Measurements from ENCODE around the gene RIN1.
"Not testable (repeated sequence)": the region's sequence is repeated elsewhere in the genome, so short reads cannot be mapped to it uniquely, and the experiment has no call there.

RIN1 gene

GRCh38 chr11:66350560-66351235 lies 14.5 kb upstream of the RIN1 start:
- DNase-seq = not testable (repeated sequence)

DNA sequence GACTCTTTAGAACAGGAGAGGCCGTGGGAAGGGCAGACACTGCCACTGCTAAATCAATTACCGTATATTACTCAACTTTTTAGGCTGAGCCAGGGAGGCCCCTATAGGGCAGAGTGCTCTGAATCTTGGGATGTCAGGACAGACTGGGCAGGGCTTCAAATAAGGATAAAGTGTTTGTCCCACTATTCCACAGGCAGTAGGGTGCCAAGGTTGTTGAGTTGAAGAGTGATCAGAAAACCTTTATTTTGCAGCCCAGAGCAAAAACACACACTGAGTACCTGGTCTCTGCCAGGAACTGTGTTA lies 12.8 kb upstream of the RIN1 start:
- no peak for DNase-seq

DNA sequence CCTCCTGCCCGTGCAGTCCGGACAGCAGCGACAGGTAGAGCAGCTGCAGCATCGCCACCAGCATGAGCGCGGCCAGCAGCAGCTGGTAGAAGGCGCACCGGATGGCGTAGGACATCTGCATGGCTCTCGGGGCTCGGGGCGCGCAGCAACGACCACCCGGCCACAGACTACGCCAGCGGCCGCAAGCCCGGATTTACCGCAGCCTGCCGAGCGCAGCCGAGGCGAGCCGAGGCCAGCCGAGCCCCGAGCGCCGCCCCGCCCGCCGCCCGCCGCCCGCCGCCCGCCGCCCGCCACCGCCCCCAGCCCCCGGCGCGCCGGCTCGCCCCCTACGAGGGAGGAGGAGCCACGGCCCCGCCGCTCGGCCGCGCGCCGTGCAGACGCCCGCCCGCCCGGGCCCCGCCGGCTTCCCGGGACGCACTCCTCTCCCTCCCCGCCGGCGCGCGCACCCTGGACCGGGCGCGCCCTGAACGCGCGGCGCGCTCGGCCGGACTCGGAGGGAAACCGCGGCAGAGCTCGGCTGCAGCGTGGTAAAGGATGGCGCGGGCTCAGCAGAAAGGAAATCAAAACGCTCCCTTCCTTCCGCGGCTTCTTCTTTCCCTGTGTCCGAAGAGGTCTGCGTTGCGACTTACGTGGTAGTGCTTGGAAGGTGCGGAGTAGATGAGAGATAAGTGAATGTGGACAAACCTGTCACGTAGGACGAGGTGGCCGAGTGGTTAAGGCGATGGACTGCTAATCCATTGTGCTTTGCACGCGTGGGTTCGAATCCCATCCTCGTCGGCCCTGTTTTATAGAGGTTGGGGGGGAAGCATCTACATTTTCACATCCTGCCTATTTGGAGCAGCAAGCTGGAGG lies 11.4 kb upstream of the RIN1 start, which contains the start of gene B4GAT1:
B4GAT1 (minus strand) TSS at position 205 of the 852 bp plus-strand sequence; CDS start at position 121, 84 bp downstream.
- peak; percentile 50 to 81 for DNase-seq

GRCh38 chr11:66346476-66347424 lies 10.5 kb upstream of the RIN1 start:
- no peak for DNase-seq

- no peak for DNase-seq
Measured at GRCh38 chr11:66345316-66345649, 9.0 kb upstream of the RIN1 start.

GRCh38 chr11:66344550-66345315 lies 8.5 kb upstream of the RIN1 start, which contains the start of gene BRMS1:
Gene BRMS1 (minus strand): TSS chr11:66345104. CDS start chr11:66342234, 2,870 bp downstream.
- DNase-seq = peak; percentile 86 to 92

GRCh38 chr11:66343176-66343575 lies 6.9 kb upstream of the RIN1 start:
- DNase-seq = no peak

DNA sequence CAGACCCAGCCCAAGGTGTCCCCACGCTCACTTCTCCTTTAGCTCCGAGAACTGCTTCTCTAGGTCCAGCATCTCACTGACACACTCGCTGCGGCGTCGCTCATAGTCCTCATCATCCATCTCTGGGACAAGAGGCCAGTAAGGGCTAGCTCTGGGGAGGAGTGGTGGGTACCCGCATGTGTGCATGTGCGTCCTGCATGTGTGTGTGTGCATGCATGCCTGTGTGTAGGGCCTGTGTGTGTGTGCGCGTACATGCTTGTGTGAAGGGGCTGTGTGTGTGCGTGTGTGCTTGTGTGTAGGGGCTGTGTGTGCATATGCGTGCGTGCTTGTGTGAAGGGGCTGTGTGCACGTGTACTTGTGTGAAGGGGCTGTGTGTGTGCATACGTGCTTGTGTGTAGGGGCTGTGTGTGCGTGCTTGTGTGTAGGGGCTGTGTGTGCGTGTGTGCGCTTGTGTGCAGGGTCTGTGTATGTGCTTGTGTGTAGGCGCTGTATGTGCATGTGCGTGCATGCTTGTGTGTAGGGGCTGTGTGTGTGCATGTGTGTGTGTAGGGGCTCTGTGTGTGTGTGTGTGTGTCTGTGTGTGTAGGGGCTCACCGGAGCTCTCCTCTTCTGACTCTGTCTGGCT lies 5.4 kb upstream of the RIN1 start:
- no peak for DNase-seq

- DNase-seq = no peak
Measured at GRCh38 chr11:66340596-66341501, 4.6 kb upstream of the RIN1 start.

- DNase-seq = no peak
Measured at GRCh38 chr11:66339686-66340483, 3.7 kb upstream of the RIN1 start.

DNA sequence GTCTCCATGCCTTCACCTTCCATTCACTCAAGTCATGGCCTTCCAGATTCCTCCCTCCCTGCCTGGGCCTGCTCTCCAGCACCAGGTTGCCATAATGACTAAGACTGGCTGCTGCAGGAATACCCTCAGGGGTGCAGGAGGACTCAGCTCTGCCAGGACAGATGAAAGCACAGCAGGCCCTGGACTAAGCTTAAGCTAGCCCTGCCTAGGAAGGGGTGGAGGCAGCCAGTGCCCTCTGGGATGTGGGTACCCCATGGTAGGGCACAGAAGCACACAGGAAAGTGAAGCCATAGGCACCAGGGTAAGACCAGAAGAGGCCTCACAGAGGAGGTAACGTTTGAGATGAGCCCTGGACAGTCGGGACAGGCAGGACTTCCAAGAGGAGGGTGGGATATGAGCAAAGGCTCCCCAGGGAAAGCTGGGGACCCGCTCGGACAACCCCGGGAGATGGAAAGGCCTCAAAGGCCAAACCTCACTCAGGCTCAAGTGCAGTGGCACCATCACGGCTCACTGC lies 3.0 kb upstream of the RIN1 start:
- DNase-seq = no peak

DNA sequence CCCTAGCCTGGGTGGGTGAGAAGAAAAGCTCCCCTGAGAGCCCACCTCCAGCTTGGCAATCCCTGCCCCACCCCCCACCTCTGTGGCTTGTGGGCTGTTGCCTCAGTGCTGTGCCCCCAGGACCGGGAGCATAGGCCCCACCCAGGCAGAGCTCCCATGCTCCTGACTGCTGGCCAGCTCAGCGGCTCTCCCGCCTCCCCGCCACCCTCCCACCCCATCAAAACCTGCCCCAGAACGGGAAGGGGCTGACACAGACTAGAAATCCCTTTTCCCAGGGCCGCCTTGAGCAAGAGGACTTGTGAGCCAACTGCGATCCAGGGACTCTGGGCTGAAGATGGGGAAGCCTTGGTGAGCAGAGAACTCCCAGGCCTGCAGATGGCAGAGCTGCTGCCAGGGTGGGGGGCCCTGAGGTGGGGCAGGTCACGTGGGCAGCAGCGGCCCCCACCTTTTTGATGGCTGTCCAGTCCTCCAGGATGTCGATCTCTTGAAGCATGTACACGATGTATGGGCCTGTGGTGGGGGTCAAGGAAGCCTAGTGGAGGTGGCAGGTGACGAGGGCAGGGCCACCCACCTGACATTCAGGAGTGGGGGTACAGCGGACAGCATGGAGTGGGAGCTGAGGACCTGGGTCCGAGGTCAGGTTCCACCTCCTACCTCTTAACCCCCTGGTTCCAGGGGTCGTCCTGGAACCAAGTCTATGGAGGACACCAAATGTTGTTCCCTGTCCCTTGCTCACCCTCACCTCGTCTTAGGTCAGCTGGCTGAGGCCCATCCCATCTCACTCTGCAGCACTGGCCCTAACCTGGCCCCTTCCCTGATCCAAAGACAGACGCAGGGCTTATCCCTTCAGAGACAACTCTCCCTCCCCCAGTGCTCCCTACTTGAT lies 2.3 kb upstream of the RIN1 start:
- DNase-seq = no peak

DNA sequence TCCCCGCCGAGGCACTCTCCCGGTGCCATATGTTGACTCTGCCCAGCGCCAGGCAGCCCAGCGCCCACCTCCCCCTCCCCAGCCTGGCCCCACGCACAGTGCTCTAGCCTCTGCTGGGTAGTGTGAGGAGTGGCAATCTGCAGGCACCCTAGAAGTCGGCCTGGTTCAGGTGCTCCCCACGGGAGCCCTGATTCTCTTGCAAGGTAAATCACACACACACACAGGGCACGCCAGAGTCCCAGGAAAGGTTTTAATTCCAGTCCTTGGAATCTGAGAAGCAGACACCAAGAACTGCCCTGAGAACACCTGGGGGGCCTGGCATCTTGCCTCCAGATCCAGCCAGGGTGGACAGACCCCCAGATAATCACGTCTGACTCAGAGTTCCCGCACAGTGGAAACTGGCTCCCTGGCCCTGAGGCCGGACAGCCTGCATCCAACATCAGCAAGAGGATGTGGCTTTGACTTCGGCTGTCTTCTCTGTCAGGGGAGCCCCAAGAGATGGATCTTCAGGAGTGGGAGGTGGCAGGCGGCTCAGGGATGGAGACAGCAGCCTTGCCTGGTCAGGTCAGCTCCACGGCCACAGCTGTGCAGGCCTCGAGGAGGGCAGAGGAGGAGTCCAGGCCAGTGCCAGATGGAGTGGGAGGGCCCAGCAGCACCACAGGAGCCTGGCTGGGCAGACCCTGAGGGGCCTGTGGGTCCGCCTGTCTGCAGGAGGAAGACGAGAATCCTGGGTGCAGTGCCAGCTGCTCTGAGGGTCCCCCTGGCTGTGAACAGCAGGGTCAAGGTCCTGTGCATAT lies 1.1 kb upstream of the RIN1 start:
- no peak for DNase-seq

DNA sequence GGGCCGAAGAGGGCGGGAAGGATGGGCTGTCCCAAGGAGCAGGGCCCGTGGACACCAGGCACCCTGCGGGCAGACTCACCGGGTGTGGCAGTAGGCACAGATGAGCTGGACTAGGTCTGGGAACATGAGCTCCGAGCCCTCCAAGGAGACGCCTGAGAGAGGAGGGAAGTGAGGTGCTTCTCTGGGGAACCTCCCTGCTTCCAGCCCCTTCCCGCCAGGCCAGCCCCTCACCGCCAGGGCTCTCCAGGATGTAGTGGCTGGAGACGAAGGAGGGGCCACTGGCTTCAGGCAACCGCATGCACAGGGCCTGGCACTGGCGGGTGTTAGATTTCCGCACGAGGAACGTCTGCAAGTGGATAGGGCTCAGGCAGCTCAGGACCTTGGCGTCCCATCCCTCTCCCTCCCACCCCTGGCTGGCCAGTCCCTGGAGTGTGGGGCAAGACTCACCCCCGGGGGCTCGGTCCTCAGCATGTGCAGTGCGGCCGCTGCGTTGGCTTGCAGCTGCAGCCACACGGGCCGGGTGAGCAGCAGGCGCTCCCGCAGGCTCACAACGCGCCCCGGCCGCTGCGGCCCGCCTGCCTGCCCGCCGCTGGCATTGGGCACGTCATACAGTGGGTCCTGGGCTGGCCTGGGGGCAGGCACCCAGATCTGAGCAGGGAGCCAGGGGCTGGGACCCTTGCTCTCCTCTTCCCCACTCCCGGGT lies 552 bp downstream of the RIN1 start:
- DNase-seq = peak in 1 of 2 donors; percentile 44

GRCh38 chr11:66334605-66335442 lies 1.4 kb downstream of the RIN1 start:
- no peak for DNase-seq

All from bone marrow (tissue), 2 donors.